Stomach (tissue), 4 donors: ENCODE measurements around the gene OR6B3.

Source experiments
- EP300 ChIP-seq: sonication (generic); formaldehyde crosslinking; IDR thresholded peaks from one replicate; pipeline ENCODE4 v1.6.1; 2017; ENCODE audit warnings: antibody characterized with exemption
- POLR2A ChIP-seq, 4 donors: fragments of 450-650 bp; IDR thresholded peaks; one replicate each; pipeline ENCODE4 v1.6.1; 2016; ENCODE audit warnings: antibody characterized with exemption in 4 of 4, control low read depth in 2 of 4, mild to moderate bottlenecking in 1 of 4, moderate library complexity in 1 of 4
- POLR2AphosphoS5 ChIP-seq, 3 donors: sonication (generic); formaldehyde crosslinking; IDR thresholded peaks; one replicate each; pipeline ENCODE4 v1.6.1; 2016; ENCODE audit warnings: antibody characterized with exemption in 3 of 3
- TF ChIP-seq, protein P1 (sequence below), 7 experiments: fragments of 450-650 bp in 4 of 7; fragments of 200-600 bp in 3 of 7; sonication (generic) in 3 of 7; IDR thresholded peaks; one replicate each; pipeline ENCODE4 v1.5.1; 2016 to 2019; ENCODE audit warnings: antibody characterized with exemption in 7 of 7, control low read depth in 2 of 7, mild to moderate bottlenecking in 1 of 7

DNA sequence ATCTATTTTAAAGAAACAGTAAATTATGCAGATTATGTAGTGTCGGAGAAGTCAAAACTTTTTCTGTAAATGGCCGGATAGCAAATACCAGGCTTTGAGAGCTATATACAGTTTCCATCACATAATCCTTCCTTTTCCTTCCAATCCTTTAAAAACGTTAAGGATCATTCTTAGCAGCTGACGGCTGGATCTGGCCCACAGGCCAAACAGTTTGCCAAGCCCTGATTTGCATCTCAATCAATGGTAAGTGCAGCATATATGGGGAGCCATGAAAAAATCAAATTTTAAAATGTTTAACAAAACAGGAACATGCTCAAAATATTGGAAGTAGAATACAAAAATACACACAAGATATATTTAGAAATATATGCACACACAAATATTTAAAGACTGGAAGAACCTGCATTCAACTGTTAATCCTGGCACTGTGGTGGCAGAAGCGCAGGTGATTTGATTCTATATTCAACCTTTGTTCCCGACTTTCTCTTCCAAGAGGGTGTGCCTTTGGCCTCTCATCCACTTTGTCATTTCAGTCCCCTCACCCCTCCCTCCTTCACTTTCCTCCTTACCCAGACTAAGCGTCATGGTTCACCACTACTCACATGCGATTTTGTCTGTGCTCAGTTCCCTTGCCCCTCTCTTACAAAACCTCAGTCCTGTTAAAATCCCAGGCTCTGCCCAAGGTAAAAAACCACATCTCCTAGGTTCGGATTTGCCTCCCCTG, 55.5 kb downstream of the OR6B3 start:
- TF ChIP-seq, protein P1, sequence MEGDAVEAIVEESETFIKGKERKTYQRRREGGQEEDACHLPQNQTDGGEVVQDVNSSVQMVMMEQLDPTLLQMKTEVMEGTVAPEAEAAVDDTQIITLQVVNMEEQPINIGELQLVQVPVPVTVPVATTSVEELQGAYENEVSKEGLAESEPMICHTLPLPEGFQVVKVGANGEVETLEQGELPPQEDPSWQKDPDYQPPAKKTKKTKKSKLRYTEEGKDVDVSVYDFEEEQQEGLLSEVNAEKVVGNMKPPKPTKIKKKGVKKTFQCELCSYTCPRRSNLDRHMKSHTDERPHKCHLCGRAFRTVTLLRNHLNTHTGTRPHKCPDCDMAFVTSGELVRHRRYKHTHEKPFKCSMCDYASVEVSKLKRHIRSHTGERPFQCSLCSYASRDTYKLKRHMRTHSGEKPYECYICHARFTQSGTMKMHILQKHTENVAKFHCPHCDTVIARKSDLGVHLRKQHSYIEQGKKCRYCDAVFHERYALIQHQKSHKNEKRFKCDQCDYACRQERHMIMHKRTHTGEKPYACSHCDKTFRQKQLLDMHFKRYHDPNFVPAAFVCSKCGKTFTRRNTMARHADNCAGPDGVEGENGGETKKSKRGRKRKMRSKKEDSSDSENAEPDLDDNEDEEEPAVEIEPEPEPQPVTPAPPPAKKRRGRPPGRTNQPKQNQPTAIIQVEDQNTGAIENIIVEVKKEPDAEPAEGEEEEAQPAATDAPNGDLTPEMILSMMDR (IDR thresholded peaks at IDR 0.05) = no peak
- TF ChIP-seq POLR2AphosphoS5 (IDR thresholded peaks at IDR 0.05) (no peak), POLR2A (IDR thresholded peaks at IDR 0.05) (no peak), EP300 (no peak)
